K562 (cell line): ENCODE results near the gene CDCP2.

Experiments used
- ATF2 ChIP-seq: sonication (generic); formaldehyde crosslinking; IDR thresholded peaks from 2 replicates; pipeline ENCODE4 v1.8.1; 2022; ENCODE audit warnings: missing genetic modification reagents
- HMG20A ChIP-seq: fragments of 450-650 bp; formaldehyde crosslinking; conservative IDR thresholded peaks from 2 replicates; pipeline ENCODE4 v1.4.0; 2020; ENCODE audit warnings: mild to moderate bottlenecking, mixed read lengths
- JUND ChIP-seq, 2 experiments: IDR thresholded peaks; 2 replicates in 1 of 2; 3 replicates in 1 of 2; pipeline ENCODE4 v1.6.1; 2011; ENCODE audit warnings: borderline replicate concordance in 2 of 2, low read depth in 2 of 2, low read length in 2 of 2, improper control_type of control experiment in 1 of 2, missing biosample characterization in 1 of 2, missing genetic modification characterization in 1 of 2, missing genetic modification reagents in 1 of 2
- POLR2A ChIP-seq: fragments of 450-650 bp; conservative IDR thresholded peaks from 2 replicates; pipeline ENCODE4 v1.6.1; 2016
- SRSF1 ChIP-seq: fragments of 200-400 bp; formaldehyde crosslinking; IDR thresholded peaks from 2 replicates; pipeline ENCODE4 v1.6.1; 2017; ENCODE audit warnings: mild to moderate bottlenecking, low read depth, low read length, moderate library complexity
- ZNF507 ChIP-seq: conservative IDR thresholded peaks from 2 replicates; pipeline ENCODE4 v1.6.1; 2017; ENCODE audit warnings: missing genetic modification characterization, missing compliant biosample characterization

DNA sequence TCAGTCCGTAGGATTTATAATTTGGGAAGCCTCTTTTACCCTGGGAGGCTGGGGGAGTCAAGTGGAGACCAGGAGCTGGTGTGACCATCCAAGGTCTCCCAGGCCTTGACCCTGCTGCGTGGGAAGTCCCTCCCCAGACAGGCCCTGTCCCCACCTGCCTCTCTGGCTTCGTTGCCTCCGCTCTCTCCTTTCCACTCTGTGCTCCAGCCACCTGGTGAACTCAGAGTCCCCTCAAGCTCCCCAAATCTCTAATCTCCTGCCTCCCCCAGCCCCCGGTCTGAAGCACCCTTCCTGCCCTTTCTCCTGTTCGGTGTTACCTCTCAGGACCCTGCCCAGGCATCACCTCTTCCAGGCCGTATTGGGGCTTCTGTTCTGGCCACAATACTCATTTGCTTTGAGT is 27.9 kb downstream of the CDCP2 start:
- no peak for TF ChIP-seq HMG20A
- no peak for TF ChIP-seq ATF2
- no peak for TF ChIP-seq SRSF1
- no peak for TF ChIP-seq JUND (IDR thresholded peaks at IDR 0.05; ENCODE audit: borderline replicate concordance, low read depth, low read length)
- TF ChIP-seq JUND (tag; IDR thresholded peaks at IDR 0.05; ENCODE audit: borderline replicate concordance, low read depth, low read length): no peak
- TF ChIP-seq POLR2A: no peak
- no peak for TF ChIP-seq ZNF507
